ENCODE measurements around the gene SCARB1.

Gene SCARB1

GRCh38 chr12:124771462-124772288, 92.0 kb downstream of the SCARB1 start:
- DNase-seq, result peak; percentile 83

DNA sequence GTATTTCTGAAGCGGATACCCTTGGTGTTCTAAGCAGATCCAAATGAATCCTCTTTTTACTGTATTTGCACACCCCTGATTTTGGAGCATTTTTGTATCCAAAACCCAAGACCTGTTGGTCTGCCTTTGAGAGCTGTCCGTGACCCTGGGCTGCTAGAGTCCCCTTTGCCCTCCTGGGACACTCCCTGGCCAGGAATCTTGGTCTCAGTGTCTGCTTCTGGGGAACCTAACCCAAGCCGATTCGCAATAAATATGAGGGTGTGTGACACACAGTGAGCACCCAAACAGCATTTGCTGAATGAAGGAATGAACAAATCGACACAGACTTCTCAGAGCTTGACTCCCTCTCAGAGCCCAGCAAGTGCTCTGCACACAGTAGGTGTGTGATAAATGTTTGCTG, 92.9 kb downstream of the SCARB1 start:
- no peak for DNase-seq

- no peak for DNase-seq
These were observed 93.7 kb downstream of the SCARB1 start for GRCh38 chr12:124769881-124770512.

GRCh38 chr12:124769163-124769530, 94.5 kb downstream of the SCARB1 start:
- no peak for DNase-seq

DNA sequence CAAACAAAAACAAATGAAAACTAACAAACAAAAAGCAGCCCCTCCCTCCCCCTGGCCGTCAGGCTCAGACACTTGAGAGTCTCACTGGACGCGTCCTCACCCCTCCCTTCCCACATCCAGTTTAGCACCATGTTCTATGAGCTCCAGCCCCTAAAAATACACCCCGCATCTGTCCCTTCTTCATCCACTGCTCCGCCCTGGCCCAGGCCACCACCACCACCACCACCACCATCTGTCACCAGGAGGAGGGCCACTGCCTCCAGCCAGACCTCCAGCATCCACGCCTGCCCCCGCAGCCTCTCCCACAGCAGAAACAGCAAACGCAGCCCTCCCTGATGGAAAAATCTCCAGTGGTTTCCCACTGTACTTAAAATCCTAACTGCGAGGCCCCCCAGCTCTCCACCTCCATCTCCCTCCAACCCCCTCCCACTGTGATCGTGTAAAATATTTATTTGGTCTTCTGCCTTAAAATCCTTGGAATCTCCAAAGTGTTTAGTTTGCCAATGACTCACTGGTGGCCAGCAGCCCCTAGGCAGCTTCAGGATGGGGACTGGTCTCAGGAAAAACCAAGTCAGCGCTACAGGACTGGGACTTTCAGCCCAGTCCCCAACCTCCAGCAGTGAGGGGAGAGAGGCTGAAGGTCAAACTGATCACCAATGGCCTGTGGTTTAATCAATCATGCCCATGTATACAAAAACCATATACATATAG, 95.1 kb downstream of the SCARB1 start:
- DNase-seq, result no peak

GRCh38 chr12:124767066-124767821, 96.4 kb downstream of the SCARB1 start:
- peak; percentile 60 for DNase-seq

DNA sequence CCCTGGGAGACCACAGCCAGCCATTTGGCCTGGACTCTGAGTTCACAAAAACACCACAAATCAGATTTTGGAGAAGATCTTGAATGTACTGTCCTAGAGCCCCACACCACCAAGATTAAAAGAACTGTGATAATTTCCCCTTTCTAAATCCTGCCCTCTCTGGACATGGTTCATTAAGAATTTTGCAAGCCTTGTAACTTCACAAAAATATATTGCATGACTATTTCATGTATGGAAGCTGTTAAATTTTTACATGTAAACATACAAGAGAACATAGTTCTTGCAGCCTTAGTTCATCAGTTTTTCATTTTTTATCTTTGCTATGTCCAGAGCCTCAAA, 97.0 kb downstream of the SCARB1 start:
- no peak for DNase-seq

DNA sequence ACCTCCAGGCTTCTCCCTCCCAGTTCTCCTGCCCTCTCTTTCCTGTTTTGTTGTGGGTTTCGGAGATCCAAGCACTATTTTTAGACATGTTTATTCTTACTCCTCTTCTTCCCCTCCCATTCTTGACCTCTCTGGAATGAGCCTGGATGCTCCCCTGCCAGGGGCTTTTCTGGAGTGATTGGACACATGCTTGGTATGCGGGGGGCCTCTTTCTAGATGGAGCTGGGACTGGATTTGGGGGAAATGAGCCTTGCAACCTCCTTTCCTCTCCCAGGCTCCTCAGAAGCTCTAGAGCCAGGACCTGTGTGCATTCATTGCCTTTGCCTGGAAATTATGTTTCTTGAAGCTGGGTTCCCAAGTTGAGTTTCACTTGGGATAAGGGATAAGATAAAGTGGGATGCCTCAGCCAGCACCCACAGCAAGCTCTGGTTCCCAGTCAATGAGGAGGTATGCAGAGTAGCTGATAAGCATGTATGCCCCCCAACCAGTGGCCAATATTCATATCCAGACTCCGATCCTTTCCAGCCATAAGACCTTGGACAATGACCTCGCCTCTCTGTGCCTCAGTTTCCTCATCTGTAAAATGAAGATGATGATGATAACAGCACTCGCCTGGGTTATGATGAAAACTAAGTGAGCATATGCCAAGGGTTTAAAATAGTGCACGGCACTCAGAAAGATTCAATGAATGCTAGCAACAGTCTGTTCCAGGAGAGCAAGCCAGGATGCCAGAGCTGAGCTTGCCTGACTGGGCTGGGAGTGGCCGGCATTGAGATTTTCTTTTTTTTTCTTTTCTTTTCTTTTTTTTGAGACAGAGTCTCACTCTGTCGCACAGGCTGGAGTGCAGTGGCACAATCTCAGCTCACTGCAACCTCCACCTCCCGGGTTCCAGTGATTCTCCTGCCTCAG, 97.8 kb downstream of the SCARB1 start:
- no peak for DNase-seq

- DNase-seq, result no peak
These were observed 98.6 kb downstream of the SCARB1 start for GRCh38 chr12:124764870-124765580.

DNA sequence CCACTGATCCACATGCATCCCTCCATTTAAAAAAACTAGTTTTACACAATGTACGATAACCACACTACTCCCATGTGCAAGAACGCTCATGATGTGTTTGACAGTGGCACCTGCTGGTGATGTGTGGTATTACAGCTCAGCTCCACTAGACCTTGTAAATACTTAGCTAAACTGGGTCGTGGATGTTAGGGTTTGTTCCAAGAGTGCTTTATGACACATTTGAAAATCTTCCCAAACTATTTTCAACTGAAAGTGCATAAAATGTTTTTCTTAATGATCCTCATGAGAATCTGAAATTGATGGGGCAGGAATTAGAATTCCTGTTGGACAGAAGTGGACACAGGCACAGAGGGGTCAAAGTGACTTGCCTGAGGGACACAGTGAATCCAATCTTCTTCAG, 99.2 kb downstream of the SCARB1 start:
- DNase-seq, result no peak

GRCh38 chr12:124763594-124763979, 100.1 kb downstream of the SCARB1 start:
- no peak for DNase-seq

- no peak for DNase-seq
These were observed 100.7 kb downstream of the SCARB1 start for GRCh38 chr12:124762791-124763593.

DNA sequence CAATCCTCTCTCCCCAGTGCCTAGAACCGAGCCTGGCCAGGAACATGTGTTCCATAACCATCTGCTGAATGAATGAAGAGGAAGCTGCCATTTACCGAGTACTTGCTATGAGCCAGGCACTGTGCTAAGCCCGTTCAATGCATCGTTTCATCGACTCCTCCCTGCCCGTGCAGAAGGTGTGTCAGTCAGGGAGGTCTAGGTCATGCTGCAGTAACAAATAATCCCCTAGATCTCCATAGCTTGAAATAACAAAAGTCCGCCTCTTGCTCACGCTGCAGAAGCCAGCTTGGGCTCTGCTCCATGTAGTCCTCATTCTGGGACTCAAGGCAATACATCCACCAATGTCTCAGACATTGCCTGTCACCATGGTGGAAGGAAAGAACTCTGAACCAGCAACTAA, 101.3 kb downstream of the SCARB1 start:
- no peak for DNase-seq

DNA sequence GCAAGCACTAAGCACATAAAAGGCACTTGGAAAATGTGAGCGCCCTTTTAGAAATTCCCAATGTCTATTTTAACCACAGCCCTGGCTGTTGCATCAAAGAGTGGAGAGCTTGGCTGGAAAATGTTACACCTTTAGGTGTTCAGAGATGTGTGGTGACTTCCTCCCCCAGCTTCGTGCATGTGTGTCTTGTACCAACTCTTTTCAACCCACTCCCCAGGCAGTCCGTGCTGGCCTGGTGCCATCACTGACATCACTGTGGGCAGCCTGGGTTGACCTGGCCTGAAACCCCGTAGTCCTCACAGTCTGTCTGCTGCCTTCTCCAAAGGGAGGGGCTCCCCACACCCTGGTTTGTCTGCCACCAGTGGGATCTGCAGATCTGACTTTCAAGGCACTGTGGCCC, 101.8 kb downstream of the SCARB1 start:
- DNase-seq, result no peak

- DNase-seq, result no peak
These were observed 102.6 kb downstream of the SCARB1 start for GRCh38 chr12:124761056-124761455.

GRCh38 chr12:124760560-124760959, 103.1 kb downstream of the SCARB1 start:
- no peak for DNase-seq

GRCh38 chr12:124759841-124760503, 103.7 kb downstream of the SCARB1 start:
- DNase-seq, result no peak

DNA sequence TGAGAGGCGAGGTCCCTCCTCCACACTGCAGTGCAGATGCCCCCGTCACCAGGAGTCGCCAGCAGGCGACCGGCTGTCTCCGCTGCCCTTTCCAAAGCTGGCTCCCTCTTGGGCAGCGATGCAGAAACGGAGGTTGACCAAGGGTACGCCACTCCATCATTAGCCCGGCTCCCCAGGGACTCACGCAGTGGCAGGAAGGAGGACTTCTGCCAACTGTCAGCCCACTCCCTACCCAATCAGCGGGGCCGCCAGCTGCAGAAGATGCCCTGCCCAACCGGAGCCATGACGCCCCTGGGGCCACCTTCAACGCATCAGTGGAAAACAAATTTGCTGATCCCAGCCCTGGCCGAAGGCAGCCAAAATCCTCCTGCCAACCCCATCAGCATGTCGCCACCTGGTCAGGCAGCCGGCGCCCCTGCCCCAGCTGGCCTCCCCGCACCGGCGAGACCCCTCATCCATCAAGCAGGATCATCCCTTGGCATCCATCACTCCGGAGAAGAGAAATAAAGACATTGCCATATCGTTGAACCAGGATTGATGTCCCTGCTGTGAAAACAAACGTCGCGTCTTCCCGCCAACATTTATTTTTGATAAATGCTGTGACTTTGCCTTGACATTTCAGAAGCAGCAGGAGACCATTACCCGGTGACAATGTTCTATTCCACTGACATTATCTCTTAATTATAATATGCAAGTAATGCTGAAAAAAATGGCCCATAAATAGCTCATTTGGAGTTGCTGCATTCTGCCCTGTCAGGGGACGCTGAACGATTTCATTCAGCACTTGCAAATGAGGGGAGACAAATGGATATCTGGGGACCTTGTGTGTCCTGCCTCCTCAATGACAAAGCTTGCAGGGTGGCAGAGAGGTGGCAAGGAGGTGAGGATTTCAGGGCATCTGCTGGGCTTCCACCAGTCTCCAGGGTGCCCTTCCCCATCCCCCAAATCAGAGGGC, 105.1 kb downstream of the SCARB1 start:
- peak; percentile 74 for DNase-seq

DNA sequence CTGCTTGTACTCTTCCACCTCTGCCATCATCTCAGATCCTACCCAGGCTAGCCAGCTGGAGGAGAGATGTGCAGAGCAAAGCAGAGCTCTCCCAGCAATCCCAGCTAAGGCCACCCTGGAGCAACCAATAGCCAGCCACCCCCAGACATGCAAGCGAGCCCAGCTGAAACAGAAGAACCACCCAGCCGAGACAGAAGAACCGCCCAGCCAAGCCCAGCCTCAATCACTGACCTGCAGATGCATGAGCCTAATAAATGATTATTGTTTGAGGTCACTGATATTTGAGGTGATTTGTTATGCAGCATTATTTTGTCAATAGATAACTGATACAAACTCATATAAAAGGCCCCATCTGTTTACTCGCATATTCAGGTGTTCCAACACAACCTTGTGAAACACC, 106.3 kb downstream of the SCARB1 start:
- DNase-seq, result no peak

Measured in NCI-H345 (cell line).